HepG2 (cell line): Measurements from ENCODE around the gene HEPACAM. TPM values are rescaled to one million over a fixed set of nuclear protein-coding genes. Genes with fewer than 3 reads are reported as not detected.

Experiments
- ATAC-seq: fragments of 200-7000 bp; cut with Tn5 transposase; 3 replicates; pipeline ENCODE4 v1.9.1; 2020; ENCODE audit warnings: mild to moderate bottlenecking, moderate library complexity
- BruUV-seq: library from RNA; stranded (reverse); fragments of 400-500 nt; replicated peaks from 2 replicates; lab custom pipeline; 2021; lab: Mats Ljungman, UMichigan
- CTCF ChIA-PET: fragments of 300-600 bp; formaldehyde crosslinking; extraction: SDS; loops from one replicate; lab custom pipeline; 2021; ENCODE audit warnings: low total read pairs, inconsistent platforms, low intra/inter-chr PET ratio; lab: Yijun Ruan, JAX
- POLR2A ChIA-PET: fragments of 350-600 bp; sonication (Branson Sonifier 250); formaldehyde crosslinking; loops from one replicate; lab custom pipeline; 2020; ENCODE audit warnings: antibody characterized with exemption, inconsistent platforms; lab: Yijun Ruan, JAX
- DNase-seq: peaks from one replicate; pipeline ENCODE4 v3.0.0-alpha.2; 2015; ENCODE audit warnings: low spot score
- FAIRE-seq: peaks from 3 replicates; lab custom pipeline; 2011; peaks lifted over from hg19 to GRCh38; lab: Jason Lieb, UNC
- H2AFZ ChIP-seq: one replicate; pipeline ENCODE4 v1.6.1; 2011; ENCODE audit warnings: low read length, inconsistent platforms
- H3K27ac ChIP-seq: fragments of 300-600 bp; 3 replicates; pipeline ENCODE4 v1.8.0; 2011; ENCODE audit warnings: mixed run types, mild to moderate bottlenecking, mixed read lengths, low read length, inconsistent platforms; ENCODE audit not compliant: insufficient read depth; ENCODE audit errors: extremely low read length
- H3K27me3 ChIP-seq, 2 experiments: fragments of 200-600 bp in 1 of 2; 2 replicates in 1 of 2; 3 replicates in 1 of 2; pipeline versions ENCODE4 v1.6.0 to v1.8.0; 2011; ENCODE audit warnings: low read length in 2 of 2, mild to moderate bottlenecking in 2 of 2, moderate library complexity in 2 of 2, inconsistent platforms in 1 of 2; ENCODE audit not compliant: insufficient read depth in 2 of 2, control insufficient read depth in 1 of 2
- H3K36me3 ChIP-seq, 2 experiments: fragments of 200-600 bp in 1 of 2; replicated peaks in 1 of 2; 2 replicates in 1 of 2; 3 replicates in 1 of 2; pipeline versions ENCODE4 v1.5.1 to v1.8.0; 2011; ENCODE audit warnings: low read length in 2 of 2, inconsistent platforms in 1 of 2; ENCODE audit not compliant: insufficient read depth in 2 of 2, control insufficient read depth in 1 of 2
- H3K4me1 ChIP-seq: 2 replicates; pipeline ENCODE4 v1.5.1; 2012; ENCODE audit warnings: low read length, inconsistent platforms; ENCODE audit not compliant: insufficient read depth
- H3K4me2 ChIP-seq: 2 replicates; pipeline ENCODE4 v1.6.0; 2011; ENCODE audit warnings: low read depth, low read length, inconsistent platforms
- H3K4me3 ChIP-seq, 3 experiments: fragments of 200-600 bp in 1 of 3; sonication (generic), shearing (Covaris generic) in 1 of 3; replicated peaks in 1 of 3; 2 replicates each; pipeline ENCODE4 v1.5.1; 2011 to 2016; ENCODE audit warnings: low read length in 3 of 3, inconsistent platforms in 2 of 3, low read depth in 2 of 3, mild to moderate bottlenecking in 2 of 3, control low read depth in 1 of 3, mixed read lengths in 1 of 3; ENCODE audit not compliant: insufficient read depth in 1 of 3
- H3K79me2 ChIP-seq: one replicate; pipeline ENCODE4 v1.6.1; 2011; ENCODE audit warnings: low read length, inconsistent platforms; ENCODE audit not compliant: insufficient read depth
- H3K9ac ChIP-seq: 2 replicates; pipeline ENCODE4 v1.6.0; 2011; ENCODE audit warnings: mild to moderate bottlenecking, low read depth, low read length, inconsistent platforms; ENCODE audit not compliant: insufficient read depth
- H3K9me3 ChIP-seq: 2 replicates; pipeline ENCODE4 v1.5.1; 2012; ENCODE audit warnings: mild to moderate bottlenecking, low read length
- H4K20me1 ChIP-seq: 2 replicates; pipeline ENCODE4 v1.6.0; 2011; ENCODE audit warnings: inconsistent platforms, mild to moderate bottlenecking, low read length, moderate library complexity; ENCODE audit not compliant: insufficient read depth
- FOXA1 ChIP-seq, 2 experiments: fragments of 450-650 bp in 1 of 2; sonication (generic) in 1 of 2; formaldehyde crosslinking in 1 of 2; IDR thresholded peaks; 2 replicates each; pipeline versions ENCODE4 v1.4.0 to v1.6.1; 2016 to 2020; ENCODE audit warnings: missing genetic modification reagents in 1 of 2
- HNRNPUL1 ChIP-seq: fragments of 200-400 bp; formaldehyde crosslinking; IDR thresholded peaks from 2 replicates; pipeline ENCODE4 v1.6.1; 2017; ENCODE audit warnings: low read depth, mild to moderate bottlenecking, low read length, moderate library complexity
- KLF13 ChIP-seq: sonication (generic); formaldehyde crosslinking; IDR thresholded peaks from 2 replicates; pipeline ENCODE4 v1.4.0; 2020; ENCODE audit warnings: mild to moderate bottlenecking, missing genetic modification reagents
- MED13 ChIP-seq: sonication (generic); formaldehyde crosslinking; IDR thresholded peaks from 2 replicates; pipeline ENCODE4 v1.5.0; 2020; ENCODE audit warnings: missing genetic modification reagents
- MTA1 ChIP-seq: sonication (generic); formaldehyde crosslinking; IDR thresholded peaks from 2 replicates; pipeline ENCODE4 v1.4.0; 2020; ENCODE audit warnings: missing genetic modification reagents, mild to moderate bottlenecking, borderline replicate concordance
- MTF1 ChIP-seq: sonication (generic); formaldehyde crosslinking; IDR thresholded peaks from 2 replicates; pipeline ENCODE4 v1.5.0; 2020; ENCODE audit warnings: missing genetic modification reagents
- NFE2L1 ChIP-seq: sonication (generic); formaldehyde crosslinking; IDR thresholded peaks from 2 replicates; pipeline ENCODE4 v1.4.0; 2020; ENCODE audit warnings: missing genetic modification reagents, mild to moderate bottlenecking, borderline replicate concordance
- TEAD2 ChIP-seq: sonication (generic); formaldehyde crosslinking; IDR thresholded peaks from 2 replicates; pipeline ENCODE4 v1.9.0; 2021; ENCODE audit warnings: missing genetic modification reagents
- YY1 ChIP-seq: IDR thresholded peaks from 2 replicates; pipeline ENCODE4 v1.6.1; 2011; ENCODE audit warnings: low read length, low read depth, moderate library complexity, mild to moderate bottlenecking; ENCODE audit not compliant: insufficient read depth, insufficient replicate concordance
- ZNF207 ChIP-seq: fragments of 450-650 bp; IDR thresholded peaks from 2 replicates; pipeline ENCODE4 v1.6.1; 2016; ENCODE audit warnings: antibody characterized with exemption, borderline replicate concordance
- ZNF317 ChIP-seq: sonication (generic); formaldehyde crosslinking; IDR thresholded peaks from 2 replicates; pipeline ENCODE4 v1.5.0; 2020; ENCODE audit warnings: mild to moderate bottlenecking, missing genetic modification reagents
- ZNF709 ChIP-seq: sonication (generic); formaldehyde crosslinking; IDR thresholded peaks from 2 replicates; pipeline ENCODE4 v1.5.0; 2020; ENCODE audit warnings: mild to moderate bottlenecking, missing genetic modification reagents
- WGBS: methylation state at CpG from one replicate; pipeline ENCODE4 v1.1.6; 2017; ENCODE audit warnings: low lambda C conversion rate; 5-methylcytosine and 5-hydroxymethylcytosine counted together
- in situ Hi-C: cut with HindIII; loops from 2 replicates; pipeline ENCODE4 v1.10.0; 2017; ENCODE audit warnings: low pct_unique_long_range_greater_than_20kb; ENCODE audit not compliant: extremely low pct_ligation_motif_present
- intact Hi-C: fragments of 100-400 bp; cut with micrococcal nuclease; formaldehyde crosslinking; loops from one replicate; pipeline ENCODE4 v1.10.0; 2022; ENCODE audit not compliant: unreplicated experiment
- polyA plus RNA-seq, 8 experiments: library from polyadenylated mRNA; depleted of rRNA in 3 of 8; stranded (reverse) in 7 of 8; unstranded in 1 of 8; fragments of >200 nt; fragmentation: Illumina TruSeq in 4 of 8; extraction: Trizol in 4 of 8; gene quantifications; 2 replicates each; pipeline versions ENCODE4 v1.2.1 to v1.2.3, GENCODE V29; 2011 to 2016; ENCODE audit warnings: low read depth in 4 of 8, missing spikeins in 1 of 8, mixed read lengths in 1 of 8; ENCODE audit not compliant: insufficient read depth in 1 of 8
- total RNA-seq, 5 experiments: library from RNA; depleted of rRNA; stranded (reverse); fragments of >200 nt; fragmentation: Illumina TruSeq; extraction: Trizol; gene quantifications; 2 replicates each; pipeline ENCODE4 v1.2.3, GENCODE V29; 2016; ENCODE audit warnings: low read depth in 1 of 5
- TF ChIP-seq, protein P1 (sequence below): sonication (generic); formaldehyde crosslinking; IDR thresholded peaks from 2 replicates; pipeline ENCODE4 v1.5.1; 2020; ENCODE audit warnings: missing genetic modification reagents, mild to moderate bottlenecking, borderline replicate concordance
- TF ChIP-seq, protein P2 (sequence below): sonication (generic); formaldehyde crosslinking; IDR thresholded peaks from 2 replicates; pipeline ENCODE4 v1.8.1; 2023; ENCODE audit warnings: missing genetic modification reagents, inconsistent platforms, borderline replicate concordance
- TF ChIP-seq, protein P3 (sequence below): sonication (generic); formaldehyde crosslinking; conservative IDR thresholded peaks from 2 replicates; pipeline ENCODE4 v1.4.0; 2020; ENCODE audit warnings: missing genetic modification reagents

HEPACAM gene
- total and polyA plus RNA-seq, 2 of the 13 experiments (the other 11 are each of a cell fraction or from before 2014, with no cell fraction given), result 66.9 to 121 TPM

DNA sequence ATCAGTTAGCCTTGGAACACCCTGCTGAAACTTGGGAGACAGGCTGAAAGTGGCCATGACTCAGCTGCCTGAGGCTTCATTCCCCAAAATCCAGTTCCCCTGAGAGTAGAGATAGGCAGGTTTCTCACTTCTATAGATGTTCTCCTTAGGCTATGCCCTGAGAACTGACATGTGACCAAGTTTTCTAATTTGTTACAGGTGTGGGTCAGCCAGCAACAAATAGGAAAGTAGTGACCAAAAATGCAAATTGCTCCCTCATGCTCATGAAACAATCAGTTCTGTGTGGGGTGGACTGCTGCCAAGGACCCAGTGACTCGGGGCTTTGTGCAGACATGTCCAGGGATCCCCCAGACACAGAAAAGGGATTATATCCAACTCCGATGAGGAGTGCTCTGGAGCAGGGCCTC lies 10.9 kb upstream of the HEPACAM start:
- no peak for ATAC-seq
- in situ Hi-C loops (no loop called here), intact Hi-C loops (no loop called here)
- TF ChIP-seq, protein P1, sequence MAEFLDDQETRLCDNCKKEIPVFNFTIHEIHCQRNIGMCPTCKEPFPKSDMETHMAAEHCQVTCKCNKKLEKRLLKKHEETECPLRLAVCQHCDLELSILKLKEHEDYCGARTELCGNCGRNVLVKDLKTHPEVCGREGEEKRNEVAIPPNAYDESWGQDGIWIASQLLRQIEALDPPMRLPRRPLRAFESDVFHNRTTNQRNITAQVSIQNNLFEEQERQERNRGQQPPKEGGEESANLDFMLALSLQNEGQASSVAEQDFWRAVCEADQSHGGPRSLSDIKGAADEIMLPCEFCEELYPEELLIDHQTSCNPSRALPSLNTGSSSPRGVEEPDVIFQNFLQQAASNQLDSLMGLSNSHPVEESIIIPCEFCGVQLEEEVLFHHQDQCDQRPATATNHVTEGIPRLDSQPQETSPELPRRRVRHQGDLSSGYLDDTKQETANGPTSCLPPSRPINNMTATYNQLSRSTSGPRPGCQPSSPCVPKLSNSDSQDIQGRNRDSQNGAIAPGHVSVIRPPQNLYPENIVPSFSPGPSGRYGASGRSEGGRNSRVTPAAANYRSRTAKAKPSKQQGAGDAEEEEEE (CRISPR knock-in tag), result no peak
- TF ChIP-seq ZNF317 (CRISPR knock-in tag) (no peak), FOXA1 (IDR thresholded peaks at IDR 0.05) (no peak), FOXA1 (CRISPR knock-in tag; IDR thresholded peaks at IDR 0.05) (no peak), TEAD2 (CRISPR knock-in tag) (no peak), ZNF207 (no peak), KLF13 (CRISPR knock-in tag) (no peak), MTA1 (CRISPR knock-in tag) (no peak), YY1 (no peak), NFE2L1 (CRISPR knock-in tag) (no peak), MTF1 (no peak), MED13 (CRISPR knock-in tag) (no peak), HNRNPUL1 (no peak), ZNF709 (no peak)
- TF ChIP-seq, protein P2, sequence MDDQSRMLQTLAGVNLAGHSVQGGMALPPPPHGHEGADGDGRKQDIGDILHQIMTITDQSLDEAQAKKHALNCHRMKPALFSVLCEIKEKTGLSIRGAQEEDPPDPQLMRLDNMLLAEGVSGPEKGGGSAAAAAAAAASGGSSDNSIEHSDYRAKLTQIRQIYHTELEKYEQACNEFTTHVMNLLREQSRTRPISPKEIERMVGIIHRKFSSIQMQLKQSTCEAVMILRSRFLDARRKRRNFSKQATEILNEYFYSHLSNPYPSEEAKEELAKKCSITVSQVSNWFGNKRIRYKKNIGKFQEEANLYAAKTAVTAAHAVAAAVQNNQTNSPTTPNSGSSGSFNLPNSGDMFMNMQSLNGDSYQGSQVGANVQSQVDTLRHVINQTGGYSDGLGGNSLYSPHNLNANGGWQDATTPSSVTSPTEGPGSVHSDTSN (CRISPR knock-in tag), result no peak
- TF ChIP-seq, protein P3, sequence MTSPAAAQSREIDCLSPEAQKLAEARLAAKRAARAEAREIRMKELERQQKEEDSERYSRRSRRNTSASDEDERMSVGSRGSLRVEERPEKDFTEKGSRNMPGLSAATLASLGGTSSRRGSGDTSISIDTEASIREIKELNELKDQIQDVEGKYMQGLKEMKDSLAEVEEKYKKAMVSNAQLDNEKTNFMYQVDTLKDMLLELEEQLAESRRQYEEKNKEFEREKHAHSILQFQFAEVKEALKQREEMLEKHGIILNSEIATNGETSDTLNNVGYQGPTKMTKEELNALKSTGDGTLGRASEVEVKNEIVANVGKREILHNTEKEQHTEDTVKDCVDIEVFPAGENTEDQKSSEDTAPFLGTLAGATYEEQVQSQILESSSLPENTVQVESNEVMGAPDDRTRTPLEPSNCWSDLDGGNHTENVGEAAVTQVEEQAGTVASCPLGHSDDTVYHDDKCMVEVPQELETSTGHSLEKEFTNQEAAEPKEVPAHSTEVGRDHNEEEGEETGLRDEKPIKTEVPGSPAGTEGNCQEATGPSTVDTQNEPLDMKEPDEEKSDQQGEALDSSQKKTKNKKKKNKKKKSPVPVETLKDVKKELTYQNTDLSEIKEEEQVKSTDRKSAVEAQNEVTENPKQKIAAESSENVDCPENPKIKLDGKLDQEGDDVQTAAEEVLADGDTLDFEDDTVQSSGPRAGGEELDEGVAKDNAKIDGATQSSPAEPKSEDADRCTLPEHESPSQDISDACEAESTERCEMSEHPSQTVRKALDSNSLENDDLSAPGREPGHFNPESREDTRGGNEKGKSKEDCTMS (CRISPR knock-in tag), result no peak
- no peaks in the 10 kb centered on the region for H4K20me1 ChIP-seq
- peaks cover 56% of the 10 kb centered on the region for H3K4me1 ChIP-seq
- ChIA-PET POLR2A (no interaction called here), CTCF (no interaction called here)
- no peaks in the 10 kb centered on the region for H3K36me3 ChIP-seq
- H3K9me3 ChIP-seq, result no peaks in the 10 kb centered on the region
- H3K4me2 ChIP-seq, result no peak overlapping the region
- no peak overlapping the region for H3K4me3 ChIP-seq
- H3K27ac ChIP-seq, result no peak overlapping the region
- no peaks in the 10 kb centered on the region for H3K27me3 ChIP-seq
- no peak for DNase-seq
- no peak overlapping the region for H2AFZ ChIP-seq
- no peak overlapping the region for H3K9ac ChIP-seq
- BruUV-seq, result no TSS peak
- no peaks in the 10 kb centered on the region for H3K79me2 ChIP-seq
- FAIRE-seq, result no peak
- WGBS, result 80% methylated on average over 2 of the region's 2 CpGs
